ENCODE measurements around the gene CCDC51. TPM values are rescaled to one million over a fixed set of nuclear protein-coding genes. Genes with fewer than 3 reads are reported as not detected.

The CCDC51 gene
- total and polyA plus RNA-seq, 2 experiments from 2014 or later, result 20.8 to 24.1 TPM

- TF ChIP-seq ETS1 (IDR thresholded peaks at IDR 0.05) (no peak), EZH2phosphoT487 (IDR thresholded peaks at IDR 0.05; ENCODE audit: unreplicated experiment) (no peak), ZNF331 (CRISPR knock-in tag; IDR thresholded peaks at IDR 0.05; ENCODE audit: low read depth) (no peak), ZNF462 (CRISPR knock-in tag; IDR thresholded peaks at IDR 0.05) (no peak)
Observed at GRCh38 chr3:48422681-48423080, 17.2 kb downstream of the CCDC51 start (continued).

GRCh38 chr3:48422272-48422671, 17.6 kb downstream of the CCDC51 start:
- TF ChIP-seq NANOG (IDR thresholded peaks at IDR 0.05; ENCODE audit: borderline replicate concordance), result no peak
- no peak for TF ChIP-seq STAT1 (IDR thresholded peaks at IDR 0.05; ENCODE audit: unreplicated experiment)
- peak; percentile 14 to 54; a peak in 2 of 4 replicates for TF ChIP-seq CTCF (conservative IDR thresholded peaks at IDR 0.05; ENCODE audit: low read depth in 2 of 2)
- H2AFZ ChIP-seq, result no peak overlapping the region
- peak; percentile 42 for ATAC-seq
- no peaks in the 10 kb centered on the region for H3K9me2 ChIP-seq (ENCODE audit: insufficient read depth)
- no peak overlapping the region for H3K27ac Mint-ChIP-seq
- H3K36me3 Mint-ChIP-seq (ENCODE audit: low read depth), result peaks cover 58% of the 10 kb centered on the region
- no peak overlapping the region for H3K4me3 ChIP-seq
- H3K4me2 ChIP-seq, result no peak overlapping the region
- H4K20me1 ChIP-seq (replicated peaks; ENCODE audit: insufficient read depth), result peaks cover 33% of the 10 kb centered on the region
- H3K9me3 Mint-ChIP-seq, result peaks cover 3% of the 10 kb centered on the region; the same call in 1 of the 3 replicates
- no peak overlapping the region for H3K27ac ChIP-seq (ENCODE audit: low read depth)
- DNase-seq (ENCODE audit: low spot score), result peak; percentile 43
- peaks cover 5% of the 10 kb centered on the region for H3K27me3 Mint-ChIP-seq (ENCODE audit: insufficient read depth, low read depth, poor library complexity)
- H3K4me1 ChIP-seq (ENCODE audit: insufficient read depth), result peaks cover 8% of the 10 kb centered on the region; the same call in 1 of the 2 replicates
- H3K79me2 ChIP-seq (replicated peaks; ENCODE audit: insufficient read depth), result peaks cover 50% of the 10 kb centered on the region
- H3K4me3 Mint-ChIP-seq, result no peak overlapping the region
- H3K27me3 ChIP-seq (ENCODE audit: insufficient read depth), result no peaks in the 10 kb centered on the region
- no peaks in the 10 kb centered on the region; the same call in 1 of the 2 replicates for H3F3A ChIP-seq (replicated peaks; ENCODE audit: low read depth)
- peaks cover 27% of the 10 kb centered on the region for H3K4me1 Mint-ChIP-seq
- H3K36me3 ChIP-seq (ENCODE audit: insufficient read depth), result peaks cover 2% of the 10 kb centered on the region; the same call in 1 of the 2 replicates

All from GM23338 (cell line).